GM12875 (cell line): ENCODE measurements around the gene SYCP2L.
"Not testable (repeated sequence)": the region's sequence is repeated elsewhere in the genome, so short reads cannot be mapped to it uniquely, and the experiment has no call there.

ENCODE experiments used
- H3K4me3 ChIP-seq: one replicate; pipeline ENCODE4 v1.5.1; 2011; ENCODE audit warnings: low read depth, low read length, control low read depth
- CTCF ChIP-seq: IDR thresholded peaks from 2 replicates; pipeline ENCODE4 v1.5.1; 2011; ENCODE audit warnings: low read depth, mild to moderate bottlenecking, control low read depth, inconsistent platforms, low read length, moderate library complexity, borderline replicate concordance; ENCODE audit not compliant: insufficient read depth

Gene SYCP2L

GRCh38 chr6:10896691-10897090 lies 9.8 kb downstream of the SYCP2L start:
- H3K4me3 ChIP-seq: no peak overlapping the region
- no peak for TF ChIP-seq CTCF

- no peak for TF ChIP-seq CTCF
- H3K4me3 ChIP-seq: no peak overlapping the region
Measured at GRCh38 chr6:10901770-10902169, 14.9 kb downstream of the SYCP2L start.

GRCh38 chr6:10904015-10904414 lies 17.2 kb downstream of the SYCP2L start:
- H3K4me3 ChIP-seq: no peak overlapping the region
- no peak for TF ChIP-seq CTCF

- H3K4me3 ChIP-seq: no peak overlapping the region
- no peak for TF ChIP-seq CTCF
Measured at GRCh38 chr6:10908228-10908627, 21.4 kb downstream of the SYCP2L start.

GRCh38 chr6:10919520-10919919 lies 32.7 kb downstream of the SYCP2L start:
- not testable (repeated sequence) for H3K4me3 ChIP-seq

- H3K4me3 ChIP-seq: no peak overlapping the region
- no peak for TF ChIP-seq CTCF
Measured at GRCh38 chr6:10933126-10933525, 46.3 kb downstream of the SYCP2L start.

GRCh38 chr6:10939840-10940239 lies 53.0 kb downstream of the SYCP2L start:
- no peak overlapping the region for H3K4me3 ChIP-seq
- no peak for TF ChIP-seq CTCF

GRCh38 chr6:10945845-10946244 lies 59.0 kb downstream of the SYCP2L start:
- no peak for TF ChIP-seq CTCF
- no peak overlapping the region for H3K4me3 ChIP-seq
